SK-N-SH (cell line): Measurements from ENCODE around the gene USP34. TPM values are rescaled to one million over a fixed set of nuclear protein-coding genes. Genes with fewer than 3 reads are reported as not detected.

ENCODE experiments used
- CTCF ChIA-PET: fragments of 300-600, 350-600 bp; formaldehyde crosslinking; extraction: SDS; loops from one replicate; lab custom pipeline; 2021; lab: Yijun Ruan, JAX
- POLR2A ChIA-PET: fragments of 350-600 bp; sonication (Branson Sonifier 250); formaldehyde crosslinking; extraction: SDS; loops from one replicate; lab custom pipeline; 2020; ENCODE audit warnings: antibody characterized with exemption, inconsistent platforms; lab: Yijun Ruan, JAX
- DNase-seq: peaks from one replicate; pipeline ENCODE4 v3.0.0; 2012
- H2AFZ ChIP-seq: fragments of 200-600 bp; sonication (generic); 2 replicates; pipeline ENCODE4 v1.8.1; 2016; ENCODE audit warnings: antibody characterized with exemption, mild to moderate bottlenecking, low read depth
- H3F3A ChIP-seq: fragments of 200-600 bp; sonication (generic); replicated peaks from 2 replicates; pipeline ENCODE3; 2016; ENCODE audit warnings: antibody characterized with exemption, mild to moderate bottlenecking; ENCODE audit not compliant: insufficient read depth
- H3K27ac ChIP-seq, 2 experiments: fragments of 200-500 bp in 1 of 2; fragments of 200-600 bp in 1 of 2; sonication (Bioruptor generic) in 1 of 2; sonication (generic), shearing (Covaris generic) in 1 of 2; 2 replicates each; pipeline versions ENCODE4 v1.5.1 to v1.6.1; 2014 to 2016; ENCODE audit warnings: low read depth in 2 of 2, inconsistent platforms in 1 of 2, low read length in 1 of 2, mild to moderate bottlenecking in 1 of 2, mixed read lengths in 1 of 2
- H3K27me3 ChIP-seq: fragments of 200-600 bp; sonication (generic), shearing (Covaris generic); 2 replicates; pipeline ENCODE4 v1.6.1; 2016; ENCODE audit warnings: mixed run types; ENCODE audit not compliant: insufficient read depth
- H3K36me3 ChIP-seq, 2 experiments: fragments of 200-500 bp in 1 of 2; fragments of 200-600 bp in 1 of 2; sonication (Bioruptor generic) in 1 of 2; sonication (generic) in 1 of 2; replicated peaks in 1 of 2; 2 replicates each; pipeline versions ENCODE3 to v1.5.1; 2014 to 2016; ENCODE audit warnings: low read length in 1 of 2, mild to moderate bottlenecking in 1 of 2; ENCODE audit not compliant: insufficient read depth in 2 of 2, control insufficient read depth in 1 of 2
- H3K4me1 ChIP-seq, 2 experiments: fragments of 200-500 bp in 1 of 2; fragments of 200-600 bp in 1 of 2; sonication (Bioruptor generic) in 1 of 2; sonication (generic), shearing (Covaris generic) in 1 of 2; 2 replicates each; pipeline versions ENCODE4 v1.5.1 to v1.6.1; 2014 to 2016; ENCODE audit warnings: low read depth in 1 of 2, low read length in 1 of 2, mixed run types in 1 of 2; ENCODE audit not compliant: insufficient read depth in 2 of 2, control insufficient read depth in 1 of 2
- H3K4me2 ChIP-seq: fragments of 200-600 bp; sonication (generic), shearing (Covaris generic); 2 replicates; pipeline ENCODE4 v1.6.1; 2017; ENCODE audit warnings: mixed run types
- H3K4me3 ChIP-seq, 2 experiments: fragments of 200-500 bp in 1 of 2; fragments of 200-600 bp in 1 of 2; sonication (Bioruptor generic) in 1 of 2; sonication (generic), shearing (Covaris generic) in 1 of 2; 2 replicates each; pipeline versions ENCODE4 v1.5.1 to v1.8.1; 2014 to 2016; ENCODE audit warnings: low read depth in 2 of 2, inconsistent platforms in 1 of 2, low read length in 1 of 2, mild to moderate bottlenecking in 1 of 2, mixed read lengths in 1 of 2, moderate library complexity in 1 of 2
- H3K79me2 ChIP-seq: fragments of 200-600 bp; sonication (generic); 2 replicates; pipeline ENCODE4 v1.8.1; 2017; ENCODE audit warnings: mild to moderate bottlenecking; ENCODE audit not compliant: insufficient read depth
- H3K9ac ChIP-seq: fragments of 200-600 bp; sonication (generic); 2 replicates; pipeline ENCODE4 v1.6.1; 2017; ENCODE audit warnings: mixed run types
- H3K9me2 ChIP-seq: fragments of 200-600 bp; sonication (generic); 2 replicates; pipeline ENCODE4 v1.6.1; 2017; ENCODE audit warnings: mixed run types
- H3K9me3 ChIP-seq: fragments of 200-600 bp; sonication (generic); 2 replicates; pipeline ENCODE4 v1.6.1; 2017; ENCODE audit warnings: mixed run types, mild to moderate bottlenecking, moderate library complexity
- H4K20me1 ChIP-seq: fragments of 200-600 bp; sonication (generic); 2 replicates; pipeline ENCODE4 v1.6.1; 2017; ENCODE audit warnings: mild to moderate bottlenecking, mixed run types; ENCODE audit not compliant: insufficient read depth
- FOSL2 ChIP-seq: IDR thresholded peaks from 2 replicates; pipeline ENCODE4 v1.4.0; 2012; ENCODE audit warnings: low read depth, mild to moderate bottlenecking, moderate library complexity, borderline replicate concordance
- GABPA ChIP-seq: IDR thresholded peaks from 2 replicates; pipeline ENCODE4 v1.4.0; 2012; ENCODE audit warnings: low read depth, mild to moderate bottlenecking
- GATA2 ChIP-seq: sonication (generic); formaldehyde crosslinking; IDR thresholded peaks from 2 replicates; pipeline ENCODE4 v1.5.0; 2020; ENCODE audit warnings: mild to moderate bottlenecking, missing genetic modification reagents
- MEF2A ChIP-seq: IDR thresholded peaks from 2 replicates; pipeline ENCODE4 v1.4.0; 2012; ENCODE audit warnings: low read depth, borderline replicate concordance
- MXI1 ChIP-seq: IDR thresholded peaks from 2 replicates; pipeline ENCODE4 v1.6.1; 2012; ENCODE audit warnings: mild to moderate bottlenecking, low read depth, low read length, improper control_type of control experiment
- NRF1 ChIP-seq: IDR thresholded peaks from 2 replicates; pipeline ENCODE4 v1.6.1; 2012; ENCODE audit warnings: low read depth, mild to moderate bottlenecking, low read length
- PBX3 ChIP-seq: IDR thresholded peaks from 2 replicates; pipeline ENCODE4; 2012
- POLR2AphosphoS5 ChIP-seq: IDR thresholded peaks from 2 replicates; pipeline ENCODE4 v1.6.1; 2012; ENCODE audit warnings: low read depth, low read length
- REST ChIP-seq: IDR thresholded peaks from 2 replicates; pipeline ENCODE4 v1.6.1; 2012; ENCODE audit warnings: mild to moderate bottlenecking, low read depth, low read length, moderate library complexity
- RFX5 ChIP-seq: IDR thresholded peaks from 2 replicates; pipeline ENCODE4 v1.6.1; 2012; ENCODE audit warnings: mild to moderate bottlenecking, improper control_type of control experiment, low read length
- SIN3A ChIP-seq: IDR thresholded peaks from 2 replicates; pipeline ENCODE4 v1.6.1; 2012; ENCODE audit warnings: low read depth, mild to moderate bottlenecking, low read length, moderate library complexity, borderline replicate concordance
- TCF12 ChIP-seq: IDR thresholded peaks from 2 replicates; pipeline ENCODE4 v1.4.0; 2012
- TEAD4 ChIP-seq: IDR thresholded peaks from 2 replicates; pipeline ENCODE4 v1.4.0; 2012; ENCODE audit warnings: mild to moderate bottlenecking, borderline replicate concordance; ENCODE audit not compliant: insufficient read depth
- USF1 ChIP-seq: IDR thresholded peaks from 2 replicates; pipeline ENCODE4 v1.4.0; 2012; ENCODE audit warnings: low read depth, borderline replicate concordance
- USF2 ChIP-seq: fragments of 150-350 bp; IDR thresholded peaks from 2 replicates; pipeline ENCODE4 v1.6.1; 2017; ENCODE audit warnings: antibody characterized with exemption, low read length, low read depth, borderline replicate concordance
- YY1 ChIP-seq: IDR thresholded peaks from 2 replicates; pipeline ENCODE4 v1.4.0; 2012; ENCODE audit warnings: low read depth, mild to moderate bottlenecking
- WGBS: methylation state at CpG from one replicate; pipeline ENCODE4 v1.1.6; 2017; ENCODE audit warnings: low lambda C conversion rate; 5-methylcytosine and 5-hydroxymethylcytosine counted together
- polyA plus RNA-seq, 3 experiments: library from polyadenylated mRNA; depleted of rRNA; stranded (reverse); fragments of >200 nt; gene quantifications; 2 replicates each; pipeline ENCODE4 v1.2.3, GENCODE V29; 2012

Gene USP34
- polyA plus RNA-seq, 1 of the 3 experiments (the other 2 are of a cell fraction) = 31.4 TPM

GRCh38 chr2:61492476-61492875 lies 21.6 kb upstream of the USP34 start (continued):
- no peak for TF ChIP-seq REST

- CTCF ChIA-PET = no interaction called here
- Histone ChIP-seq H3K4me2 (no peak overlapping the region), H3K4me3 (no peak overlapping the region), H3K36me3 (peaks cover 60 to 97% of the 10 kb centered on the region in 2 experiments), H3K79me2 (peaks cover 85% of the 10 kb centered on the region), H3K9me3 (no peaks in the 10 kb centered on the region), H3K27me3 (no peaks in the 10 kb centered on the region), H2AFZ (no peak overlapping the region), H3F3A (peaks cover 37% of the 10 kb centered on the region), H3K9me2 (no peaks in the 10 kb centered on the region), H3K27ac (no peak overlapping the region), H4K20me1 (peaks cover 21% of the 10 kb centered on the region), H3K4me1 (no peaks in the 10 kb centered on the region), H3K9ac (no peak overlapping the region)
- 97% methylated on average over 5 of the region's 5 CpGs for WGBS
- POLR2A ChIA-PET = no interaction called here
- no peak for TF ChIP-seq GATA2 (CRISPR knock-in tag)
- TF ChIP-seq FOSL2 = no peak
- no peak for TF ChIP-seq TCF12
- no peak for TF ChIP-seq SIN3A
- no peak for TF ChIP-seq TEAD4
- TF ChIP-seq NRF1 = no peak
- no peak for TF ChIP-seq MXI1
- TF ChIP-seq USF2 = no peak
- TF ChIP-seq YY1 = no peak
- TF ChIP-seq PBX3 = no peak
- no peak for TF ChIP-seq MEF2A
- TF ChIP-seq USF1 = no peak
- no peak for TF ChIP-seq GABPA
- TF ChIP-seq RFX5 = no peak
- no peak for TF ChIP-seq POLR2AphosphoS5
- DNase-seq = no peak
These were observed 14.4 kb upstream of the USP34 start for GRCh38 chr2:61485281-61485680.
